AG04450 (cell line): ENCODE results near the gene ILK. TPM values are rescaled to one million over a fixed set of nuclear protein-coding genes. Genes with fewer than 3 reads are reported as not detected.

Experiments
- CTCF ChIA-PET: fragments of 300-600, 350-600 bp; formaldehyde crosslinking; extraction: SDS; loops from one replicate; lab custom pipeline; 2022; ENCODE audit warnings: antibody characterized with exemption, inconsistent platforms; lab: Charles Lee
- POLR2A ChIA-PET: fragments of 350-600 bp; formaldehyde crosslinking; extraction: SDS; loops from one replicate; lab custom pipeline; 2021; ENCODE audit warnings: antibody characterized with exemption, inconsistent platforms; lab: Yijun Ruan, JAX
- DNase-seq: peaks from one replicate; pipeline ENCODE4 v3.0.0-alpha.2; 2011; ENCODE audit warnings: low read depth, low spot score
- H3K27ac ChIP-seq: one replicate; pipeline ENCODE4 v1.5.1; 2012; ENCODE audit warnings: low read depth, low read length, control low read depth
- H3K27me3 ChIP-seq: one replicate; pipeline ENCODE4 v1.6.0; 2012; ENCODE audit warnings: low read length; ENCODE audit not compliant: control insufficient read depth, insufficient read depth
- H3K4me3 ChIP-seq: 2 replicates; pipeline ENCODE4 v1.5.1; 2011; ENCODE audit warnings: mild to moderate bottlenecking, low read depth, low read length, control low read depth
- H3K9me3 ChIP-seq: 2 replicates; pipeline ENCODE4 v1.5.1; 2012; ENCODE audit warnings: low read length; ENCODE audit not compliant: control insufficient read depth, insufficient read depth
- polyA plus RNA-seq: library from polyadenylated mRNA; depleted of rRNA; stranded (reverse); fragments of >200 nt; gene quantifications from 2 replicates; pipeline ENCODE4 v1.2.3, GENCODE V29; 2011
- TF ChIP-seq, protein P1 (sequence below): IDR thresholded peaks from 2 replicates; pipeline ENCODE4 v1.5.1; 2011; ENCODE audit warnings: low read depth, low read length, control low read depth, inconsistent platforms

Gene ILK
- polyA plus RNA-seq, 1 experiment, result 362 TPM

GRCh38 chr11:6655020-6655789 lies 51.6 kb downstream of the ILK start:
- Histone ChIP-seq H3K27me3 (peaks cover 14% of the 10 kb centered on the region), H3K9me3 (no peaks in the 10 kb centered on the region), H3K4me3 (peak overlapping the region; percentile 71), H3K27ac (no peak overlapping the region)
- TF ChIP-seq, protein P1, sequence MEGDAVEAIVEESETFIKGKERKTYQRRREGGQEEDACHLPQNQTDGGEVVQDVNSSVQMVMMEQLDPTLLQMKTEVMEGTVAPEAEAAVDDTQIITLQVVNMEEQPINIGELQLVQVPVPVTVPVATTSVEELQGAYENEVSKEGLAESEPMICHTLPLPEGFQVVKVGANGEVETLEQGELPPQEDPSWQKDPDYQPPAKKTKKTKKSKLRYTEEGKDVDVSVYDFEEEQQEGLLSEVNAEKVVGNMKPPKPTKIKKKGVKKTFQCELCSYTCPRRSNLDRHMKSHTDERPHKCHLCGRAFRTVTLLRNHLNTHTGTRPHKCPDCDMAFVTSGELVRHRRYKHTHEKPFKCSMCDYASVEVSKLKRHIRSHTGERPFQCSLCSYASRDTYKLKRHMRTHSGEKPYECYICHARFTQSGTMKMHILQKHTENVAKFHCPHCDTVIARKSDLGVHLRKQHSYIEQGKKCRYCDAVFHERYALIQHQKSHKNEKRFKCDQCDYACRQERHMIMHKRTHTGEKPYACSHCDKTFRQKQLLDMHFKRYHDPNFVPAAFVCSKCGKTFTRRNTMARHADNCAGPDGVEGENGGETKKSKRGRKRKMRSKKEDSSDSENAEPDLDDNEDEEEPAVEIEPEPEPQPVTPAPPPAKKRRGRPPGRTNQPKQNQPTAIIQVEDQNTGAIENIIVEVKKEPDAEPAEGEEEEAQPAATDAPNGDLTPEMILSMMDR, result no peak
- no peak for DNase-seq
- CTCF ChIA-PET, result no interaction called here
- POLR2A ChIA-PET, result no interaction called here

DNA sequence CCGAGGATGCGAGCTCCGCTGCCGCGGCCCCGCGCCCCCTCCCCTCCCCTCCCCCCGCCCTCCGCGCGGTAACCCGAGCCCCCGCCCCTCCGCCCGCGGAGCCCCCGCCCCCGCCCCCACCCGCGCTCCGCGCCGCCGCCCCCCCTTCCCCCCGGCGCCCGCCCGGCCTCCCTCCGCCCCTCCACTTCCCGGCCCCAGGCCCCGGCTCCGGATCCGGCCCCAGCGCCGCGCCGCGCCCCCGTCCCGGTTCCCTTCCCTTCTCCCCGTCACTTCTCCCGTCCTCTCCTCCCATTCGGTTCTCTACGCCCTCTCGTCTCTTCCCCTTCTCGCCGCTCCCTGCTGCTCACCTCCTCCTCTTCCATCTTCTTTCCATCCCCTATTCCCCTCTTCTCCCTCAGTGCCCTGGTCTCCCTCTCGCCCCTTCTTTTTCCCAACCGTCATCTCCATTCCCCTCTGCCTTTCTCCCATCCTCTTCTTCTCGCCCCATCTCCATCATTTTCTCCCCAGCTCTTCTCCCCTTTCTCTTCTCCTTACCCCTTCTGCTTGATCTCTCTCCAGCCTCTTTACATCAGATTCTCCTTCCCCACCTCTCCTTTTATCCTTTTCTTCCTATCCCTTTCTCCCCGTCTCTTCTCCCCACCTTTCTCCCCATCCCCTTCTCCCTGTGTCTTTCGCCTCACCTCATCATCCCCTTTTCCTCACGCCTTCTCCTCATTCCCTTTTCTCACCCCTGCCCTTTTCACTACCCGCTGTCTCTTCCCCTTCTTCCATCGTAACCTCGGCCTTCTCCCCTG lies 52.4 kb downstream of the ILK start, which contains the start of gene DCHS1:
DCHS1 (minus strand) TSS at position 20 of the 794 bp plus-strand sequence. CDS start 14,196 bp downstream, outside the sequence.
- CTCF ChIA-PET, result interaction anchor here (0.7 to 3.8 kb wide), 2 partner anchors 12 to 33 kb away, joined by 5 to 23 read pairs; no protein-coding TSS in a partner anchor
- DNase-seq, result no peak
- no peak within 1 kb of the TSS for H3K27ac ChIP-seq

DNA sequence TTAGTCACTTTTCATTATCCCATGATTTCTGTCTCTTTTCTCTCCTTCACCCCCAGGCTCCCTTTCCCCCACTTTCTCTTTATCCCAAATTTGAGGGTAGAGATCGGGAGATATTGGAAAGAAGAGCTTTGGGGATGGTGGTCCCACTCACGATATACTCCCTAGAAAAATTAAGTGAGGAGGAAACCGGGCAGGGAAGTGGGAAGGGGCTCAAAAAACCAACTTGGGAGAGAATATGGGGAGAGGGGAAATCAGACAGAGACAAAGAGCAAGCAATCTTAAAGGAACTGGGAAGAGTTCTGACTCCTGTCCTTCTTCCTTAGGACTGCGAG lies 53.0 kb downstream of the ILK start:
- CTCF ChIA-PET, result interaction anchor here (0.6 to 3.8 kb wide), 5 partner anchors 9 to 32 kb away, joined by 3 to 23 read pairs (median 5); partner anchors contain the start of gene MRPL17
- TF ChIP-seq, protein P1, result no peak
- H3K27me3 ChIP-seq, result peaks cover 12% of the 10 kb centered on the region
- no peaks in the 10 kb centered on the region for H3K9me3 ChIP-seq
- no peak overlapping the region for H3K27ac ChIP-seq
- POLR2A ChIA-PET, result interaction anchor here (0.6 kb wide), 1 partner anchor 54 kb away, joined by 9 read pairs; no protein-coding TSS in a partner anchor
- peak overlapping the region; percentile 63 for H3K4me3 ChIP-seq
- no peak for DNase-seq

More for the DNA sequence above, 52.4 kb downstream of the ILK start, which contains the start of gene DCHS1:
- Histone ChIP-seq H3K4me3 (peak within 1 kb of the TSS; percentile 71), H3K27me3 (peaks cover 14% of the 10 kb centered on the region), H3K9me3 (no peaks in the 10 kb centered on the region)
- TF ChIP-seq, protein P1, result no peak
- POLR2A ChIA-PET, result interaction anchor here (0.6 kb wide), 1 partner anchor 53 kb away, joined by 9 read pairs; no protein-coding TSS in a partner anchor

- DNase-seq, result no peak
- ChIA-PET POLR2A (interaction anchor here (0.6 kb wide), 1 partner anchor 54 kb away, joined by 9 read pairs; no protein-coding TSS in a partner anchor), CTCF (interaction anchor here (0.6 to 3.8 kb wide), 5 partner anchors 9 to 32 kb away, joined by 3 to 23 read pairs (median 5); partner anchors contain the start of gene MRPL17)
- peaks cover 11% of the 10 kb centered on the region for H3K27me3 ChIP-seq
- no peak overlapping the region for H3K27ac ChIP-seq
- TF ChIP-seq, protein P1, result no peak
- H3K9me3 ChIP-seq, result no peaks in the 10 kb centered on the region
- no peak overlapping the region for H3K4me3 ChIP-seq
Measured at GRCh38 chr11:6656936-6657335, 53.4 kb downstream of the ILK start.
